H9 (cell line): ENCODE results near the gene TIMELESS. TPM values are rescaled to one million over a fixed set of nuclear protein-coding genes. Genes with fewer than 3 reads are reported as not detected.

Experiments used
- DNase-seq: peaks from one replicate; pipeline ENCODE4 v3.0.0-alpha.2; 2017
- H2AFZ ChIP-seq: one replicate; pipeline ENCODE4 v1.6.1; 2013; ENCODE audit warnings: mild to moderate bottlenecking, low read length, control low read depth, moderate library complexity
- H2AK5ac ChIP-seq: 2 replicates; pipeline ENCODE4 v1.6.1; 2013; ENCODE audit warnings: low read length, control low read depth, mixed read lengths; ENCODE audit not compliant: insufficient read length
- H2BK120ac ChIP-seq: one replicate; pipeline ENCODE4 v1.6.1; 2013; ENCODE audit warnings: low read depth, mild to moderate bottlenecking, low read length, control low read depth, inconsistent platforms; ENCODE audit not compliant: poor library complexity, severe bottlenecking
- H2BK12ac ChIP-seq: 2 replicates; pipeline ENCODE4 v1.6.1; 2013; ENCODE audit warnings: low read length, control low read depth, mixed read lengths, low read depth; ENCODE audit not compliant: insufficient read length
- H2BK15ac ChIP-seq: 2 replicates; pipeline ENCODE4 v1.6.1; 2013; ENCODE audit warnings: low read depth, low read length, control low read depth
- H2BK20ac ChIP-seq: one replicate; pipeline ENCODE4 v1.6.1; 2013; ENCODE audit warnings: low read depth, mild to moderate bottlenecking, low read length, control low read depth, inconsistent platforms; ENCODE audit not compliant: poor library complexity, severe bottlenecking
- H2BK5ac ChIP-seq: 2 replicates; pipeline ENCODE4 v1.6.1; 2013; ENCODE audit warnings: low read length, control low read depth, mixed read lengths; ENCODE audit not compliant: insufficient read length
- H3K14ac ChIP-seq: 2 replicates; pipeline ENCODE4 v1.6.1; 2013; ENCODE audit warnings: low read length, control low read depth; ENCODE audit not compliant: insufficient read depth
- H3K18ac ChIP-seq: 2 replicates; pipeline ENCODE4 v1.6.1; 2013; ENCODE audit warnings: low read depth, mild to moderate bottlenecking, mixed read lengths, low read length, control low read depth; ENCODE audit not compliant: insufficient read length
- H3K23ac ChIP-seq: 2 replicates; pipeline ENCODE4 v1.6.1; 2013; ENCODE audit warnings: low read length, control low read depth, mixed read lengths, low read depth; ENCODE audit not compliant: insufficient read length
- H3K23me2 ChIP-seq: 2 replicates; pipeline ENCODE4 v1.6.1; 2013; ENCODE audit warnings: low read depth, mild to moderate bottlenecking, mixed read lengths, low read length, control low read depth; ENCODE audit not compliant: insufficient read length, poor library complexity, severe bottlenecking
- H3K27ac ChIP-seq: 2 replicates; pipeline ENCODE4 v1.5.1; 2013; ENCODE audit warnings: low read length, control low read depth, mixed read lengths, low read depth; ENCODE audit not compliant: insufficient read length
- H3K27me3 ChIP-seq: 2 replicates; pipeline ENCODE4 v1.6.1; 2013; ENCODE audit warnings: low read length, control low read depth, inconsistent platforms; ENCODE audit not compliant: insufficient read depth
- H3K4ac ChIP-seq: 2 replicates; pipeline ENCODE4 v1.6.1; 2013; ENCODE audit warnings: low read depth, mild to moderate bottlenecking, control low read depth, inconsistent platforms, low read length, moderate library complexity
- H3K4me1 ChIP-seq: 2 replicates; pipeline ENCODE4 v1.6.1; 2013; ENCODE audit warnings: low read length, control low read depth, inconsistent platforms; ENCODE audit not compliant: insufficient read depth
- H3K4me2 ChIP-seq: 2 replicates; pipeline ENCODE4 v1.6.1; 2013; ENCODE audit warnings: low read length, control low read depth, mixed read lengths; ENCODE audit not compliant: insufficient read length, insufficient read depth
- H3K56ac ChIP-seq: 2 replicates; pipeline ENCODE4 v1.6.1; 2013; ENCODE audit warnings: low read depth, mild to moderate bottlenecking, mixed read lengths, low read length, control low read depth; ENCODE audit not compliant: insufficient read length
- H3K79me1 ChIP-seq: 2 replicates; pipeline ENCODE4 v1.6.1; 2013; ENCODE audit warnings: low read depth, mild to moderate bottlenecking, moderate library complexity, low read length, control low read depth, inconsistent platforms; ENCODE audit not compliant: insufficient read depth, poor library complexity, severe bottlenecking
- H3K79me2 ChIP-seq: 2 replicates; pipeline ENCODE4 v1.6.1; 2013; ENCODE audit warnings: low read length, control low read depth, inconsistent platforms; ENCODE audit not compliant: insufficient read depth
- H3K9ac ChIP-seq: 2 replicates; pipeline ENCODE4 v1.6.1; 2013; ENCODE audit warnings: low read length, control low read depth, mixed read lengths; ENCODE audit not compliant: insufficient read length; ENCODE audit errors: extremely low read depth
- H3K9me3 ChIP-seq: one replicate; pipeline ENCODE4 v1.6.1; 2013; ENCODE audit warnings: low read depth, low read length, inconsistent platforms; ENCODE audit not compliant: control insufficient read depth
- H3T11ph ChIP-seq: one replicate; pipeline ENCODE4 v1.6.1; 2013; ENCODE audit warnings: mild to moderate bottlenecking, low read length, control low read depth, inconsistent platforms
- H4K20me1 ChIP-seq: one replicate; pipeline ENCODE4 v1.6.1; 2013; ENCODE audit not compliant: control insufficient read depth, insufficient read length, insufficient read depth
- H4K5ac ChIP-seq: 2 replicates; pipeline ENCODE4 v1.6.1; 2013; ENCODE audit warnings: low read depth, mild to moderate bottlenecking, mixed read lengths, low read length, control low read depth; ENCODE audit not compliant: insufficient read length
- H4K8ac ChIP-seq: replicated peaks from 2 replicates; pipeline ENCODE4 v1.6.1; 2013; ENCODE audit warnings: low read length, control low read depth, mixed read lengths, low read depth; ENCODE audit not compliant: insufficient read length
- H4K91ac ChIP-seq: 2 replicates; pipeline ENCODE4 v1.6.1; 2013; ENCODE audit warnings: low read depth, mild to moderate bottlenecking, moderate library complexity, mixed read lengths, low read length, control low read depth; ENCODE audit not compliant: insufficient read length
- H3K27ac Mint-ChIP-seq, 3 experiments: 2 replicates in 2 of 3; 3 replicates in 1 of 3; pipeline ENCODE4 v1.8.0; 2020 to 2021; ENCODE audit warnings: mixed read lengths in 3 of 3, mild to moderate bottlenecking in 1 of 3, moderate library complexity in 1 of 3
- H3K27me3 Mint-ChIP-seq: 2 replicates; pipeline ENCODE4 v1.8.0; 2021; ENCODE audit warnings: low read depth, mild to moderate bottlenecking, moderate library complexity, mixed read lengths
- H3K36me3 Mint-ChIP-seq, 3 experiments: 2 replicates in 2 of 3; 3 replicates in 1 of 3; pipeline ENCODE4 v1.8.0; 2020 to 2021; ENCODE audit warnings: low read depth in 3 of 3, mixed read lengths in 3 of 3; ENCODE audit not compliant: insufficient read depth in 1 of 3
- H3K4me1 Mint-ChIP-seq, 2 experiments: 2 replicates each; pipeline ENCODE4 v1.8.0; 2020; ENCODE audit warnings: mixed read lengths in 2 of 2
- H3K4me3 Mint-ChIP-seq, 2 experiments: 2 replicates in 1 of 2; 3 replicates in 1 of 2; pipeline ENCODE4 v1.8.0; 2020 to 2021; ENCODE audit warnings: mild to moderate bottlenecking in 2 of 2, mixed read lengths in 2 of 2, moderate library complexity in 1 of 2
- H3K9me3 Mint-ChIP-seq, 2 experiments: 2 replicates in 1 of 2; 3 replicates in 1 of 2; pipeline ENCODE4 v1.8.0; 2020; ENCODE audit warnings: mild to moderate bottlenecking in 2 of 2, mixed read lengths in 2 of 2, moderate library complexity in 1 of 2
- CTCF ChIP-seq: fragments of 200-600 bp; sonication (generic); conservative IDR thresholded peaks from 3 replicates; pipeline ENCODE4 v1.8.0; 2021; ENCODE audit warnings: antibody characterized with exemption, mild to moderate bottlenecking
- WGBS: extraction: QIAGEN DNeasy Blood & Tissue Kit; methylation state at CpG from one replicate; pipeline ENCODE4 v1.1.7; 2013; ENCODE audit warnings: missing lambda C conversion rate, low lambda C conversion rate, mixed read lengths; ENCODE audit not compliant: insufficient read length; ENCODE audit errors: extremely low coverage; 5-methylcytosine and 5-hydroxymethylcytosine counted together
- total RNA-seq: library from RNA; stranded (reverse); gene quantifications from 2 replicates; pipeline ENCODE4 v1.2.1, GENCODE V29; 2021

The TIMELESS gene
- total RNA-seq, 1 experiment from 2014 or later: 68.0 TPM

GRCh38 chr12:56387152-56387736, 62.0 kb downstream of the TIMELESS start:
- H2AK5ac ChIP-seq: no peak overlapping the region
- no peak overlapping the region for H3K23ac ChIP-seq
- no peak overlapping the region for H4K5ac ChIP-seq
- no peak for TF ChIP-seq CTCF
- no peaks in the 10 kb centered on the region for H3K4me1 ChIP-seq
- no peak overlapping the region for H4K91ac ChIP-seq
- no peak overlapping the region for H2BK120ac ChIP-seq
- Mint-ChIP-seq H3K36me3 (no peaks in the 10 kb centered on the region), H3K27ac (no peak overlapping the region; a peak in 2 of 7 replicates), H3K4me3 (no peak overlapping the region), H3K27me3 (peaks cover 5% of the 10 kb centered on the region; the same call in 1 of the 2 replicates), H3K9me3 (peaks cover 5% of the 10 kb centered on the region in 2 experiments; a peak in 2 of 5 replicates), H3K4me1 (peaks cover 8 to 10% of the 10 kb centered on the region in 2 experiments)
- no peak overlapping the region for H3T11ph ChIP-seq
- no peak overlapping the region for H3K4ac ChIP-seq
- no peak overlapping the region for H3K56ac ChIP-seq
- H3K18ac ChIP-seq: no peak overlapping the region
- no peak overlapping the region for H2BK15ac ChIP-seq
- H3K27ac ChIP-seq: no peak overlapping the region
- no peak overlapping the region for H3K9ac ChIP-seq
- H3K4me2 ChIP-seq: no peak overlapping the region
- no peak overlapping the region for H2BK12ac ChIP-seq
- DNase-seq: no peak
- no peaks in the 10 kb centered on the region for H4K20me1 ChIP-seq
- no peaks in the 10 kb centered on the region for H3K27me3 ChIP-seq
- H2BK5ac ChIP-seq: no peak overlapping the region
- H3K9me3 ChIP-seq: no peaks in the 10 kb centered on the region
- WGBS: no CpG with 5 or more reads among the region's 7 CpGs
- no peak overlapping the region for H3K14ac ChIP-seq
- H4K8ac ChIP-seq: no peak overlapping the region
- H2BK20ac ChIP-seq: no peak overlapping the region
- no peaks in the 10 kb centered on the region for H3K23me2 ChIP-seq
- H2AFZ ChIP-seq: no peak overlapping the region
- no peaks in the 10 kb centered on the region for H3K79me2 ChIP-seq
- H3K79me1 ChIP-seq: no peaks in the 10 kb centered on the region
